ENCODE data around the gene TNFAIP8. TPM values are rescaled to one million over a fixed set of nuclear protein-coding genes. Genes with fewer than 3 reads are reported as not detected.

The TNFAIP8 gene
- total and polyA plus RNA-seq, 2 donors (not counting 1 experiment from before 2014, with no cell fraction given), result 36.7 to 37.7 TPM

- Histone ChIP-seq H4K20me1 (ENCODE audit: control insufficient read depth, extremely low read depth, insufficient read depth, low read length) (no peaks in the 10 kb centered on the region), H3K27me3 (ENCODE audit: control insufficient read depth, insufficient read depth, low read length) (no peaks in the 10 kb centered on the region), H3K4me2 (ENCODE audit: extremely low read depth, insufficient read depth, low read length) (no peak overlapping the region), H3K4me1 (ENCODE audit: control insufficient read depth, extremely low read depth, insufficient read depth, low read length) (peaks cover 2% of the 10 kb centered on the region), H3K36me3 (ENCODE audit: control insufficient read depth, insufficient read depth, low read length) (no peaks in the 10 kb centered on the region), H2AFZ (ENCODE audit: low read length) (no peak overlapping the region), H3K27ac (ENCODE audit: insufficient read depth, low read length) (no peak overlapping the region), H3K9ac (ENCODE audit: insufficient read depth, low read length) (no peak overlapping the region), H3K9me3 (ENCODE audit: control insufficient read depth, insufficient read depth, low read depth, low read length) (no peaks in the 10 kb centered on the region), H3K79me2 (ENCODE audit: control insufficient read depth, insufficient read depth, low read length) (no peaks in the 10 kb centered on the region), H3K4me3 (replicated peaks in 1 of 4; ENCODE audit: control extremely low read depth in 1 of 4, insufficient read depth in 1 of 4, low read depth in 3 of 4, low read length in 4 of 4) (no peak overlapping the region)
- DNase-seq (ENCODE audit: low read depth in 2 of 2), result no peak
- TF ChIP-seq EZH2 (IDR thresholded peaks at IDR 0.05; ENCODE audit: low read length, missing control alignments), result no peak
- TF ChIP-seq, protein P1, sequence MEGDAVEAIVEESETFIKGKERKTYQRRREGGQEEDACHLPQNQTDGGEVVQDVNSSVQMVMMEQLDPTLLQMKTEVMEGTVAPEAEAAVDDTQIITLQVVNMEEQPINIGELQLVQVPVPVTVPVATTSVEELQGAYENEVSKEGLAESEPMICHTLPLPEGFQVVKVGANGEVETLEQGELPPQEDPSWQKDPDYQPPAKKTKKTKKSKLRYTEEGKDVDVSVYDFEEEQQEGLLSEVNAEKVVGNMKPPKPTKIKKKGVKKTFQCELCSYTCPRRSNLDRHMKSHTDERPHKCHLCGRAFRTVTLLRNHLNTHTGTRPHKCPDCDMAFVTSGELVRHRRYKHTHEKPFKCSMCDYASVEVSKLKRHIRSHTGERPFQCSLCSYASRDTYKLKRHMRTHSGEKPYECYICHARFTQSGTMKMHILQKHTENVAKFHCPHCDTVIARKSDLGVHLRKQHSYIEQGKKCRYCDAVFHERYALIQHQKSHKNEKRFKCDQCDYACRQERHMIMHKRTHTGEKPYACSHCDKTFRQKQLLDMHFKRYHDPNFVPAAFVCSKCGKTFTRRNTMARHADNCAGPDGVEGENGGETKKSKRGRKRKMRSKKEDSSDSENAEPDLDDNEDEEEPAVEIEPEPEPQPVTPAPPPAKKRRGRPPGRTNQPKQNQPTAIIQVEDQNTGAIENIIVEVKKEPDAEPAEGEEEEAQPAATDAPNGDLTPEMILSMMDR (conservative IDR thresholded peaks at IDR 0.05 in 1 of 2, IDR thresholded peaks at IDR 0.05 in 1 of 2; ENCODE audit: low read depth in 1 of 2, low read length in 2 of 2), result no peak
Observed at GRCh38 chr5:119332978-119333401, 22.8 kb upstream of the TNFAIP8 start.

- H4K20me1 ChIP-seq (ENCODE audit: control insufficient read depth, extremely low read depth, insufficient read depth, low read length), result no peaks in the 10 kb centered on the region
- H3K36me3 ChIP-seq (ENCODE audit: control insufficient read depth, insufficient read depth, low read length), result no peaks in the 10 kb centered on the region
- no peak overlapping the region for H3K4me2 ChIP-seq (ENCODE audit: extremely low read depth, insufficient read depth, low read length)
- H3K4me3 ChIP-seq (replicated peaks in 1 of 4; ENCODE audit: control extremely low read depth in 1 of 4, insufficient read depth in 1 of 4, low read depth in 3 of 4, low read length in 4 of 4), result no peak overlapping the region
- no peak overlapping the region for H2AFZ ChIP-seq (ENCODE audit: low read length)
- DNase-seq (ENCODE audit: low read depth in 2 of 2), result no peak
- no peak overlapping the region for H3K27ac ChIP-seq (ENCODE audit: insufficient read depth, low read length)
- no peaks in the 10 kb centered on the region for H3K79me2 ChIP-seq (ENCODE audit: control insufficient read depth, insufficient read depth, low read length)
- H3K4me1 ChIP-seq (ENCODE audit: control insufficient read depth, extremely low read depth, insufficient read depth, low read length), result peaks cover 2% of the 10 kb centered on the region
- H3K9ac ChIP-seq (ENCODE audit: insufficient read depth, low read length), result no peak overlapping the region
- no peak for TF ChIP-seq EZH2 (IDR thresholded peaks at IDR 0.05; ENCODE audit: low read length, missing control alignments)
- TF ChIP-seq, protein P1 (conservative IDR thresholded peaks at IDR 0.05 in 1 of 2, IDR thresholded peaks at IDR 0.05 in 1 of 2; ENCODE audit: low read depth in 1 of 2, low read length in 2 of 2), result no peak
- H3K9me3 ChIP-seq (ENCODE audit: control insufficient read depth, insufficient read depth, low read depth, low read length), result no peaks in the 10 kb centered on the region
- H3K27me3 ChIP-seq (ENCODE audit: control insufficient read depth, insufficient read depth, low read length), result no peaks in the 10 kb centered on the region
Observed at GRCh38 chr5:119333421-119333851, 22.4 kb upstream of the TNFAIP8 start.

- no peak overlapping the region for H3K4me2 ChIP-seq (ENCODE audit: extremely low read depth, insufficient read depth, low read length)
- DNase-seq (ENCODE audit: low read depth in 2 of 2), result no peak
Observed at GRCh38 chr5:119335261-119335677, 20.6 kb upstream of the TNFAIP8 start.

More at GRCh38 chr5:119335261-119335677, 20.6 kb upstream of the TNFAIP8 start:
- H3K9ac ChIP-seq (ENCODE audit: insufficient read depth, low read length), result no peak overlapping the region
- H3K79me2 ChIP-seq (ENCODE audit: control insufficient read depth, insufficient read depth, low read length), result no peaks in the 10 kb centered on the region
- peaks cover 2% of the 10 kb centered on the region for H3K4me1 ChIP-seq (ENCODE audit: control insufficient read depth, extremely low read depth, insufficient read depth, low read length)
- TF ChIP-seq EZH2 (IDR thresholded peaks at IDR 0.05; ENCODE audit: low read length, missing control alignments), result no peak
- TF ChIP-seq, protein P1 (conservative IDR thresholded peaks at IDR 0.05 in 1 of 2, IDR thresholded peaks at IDR 0.05 in 1 of 2; ENCODE audit: low read depth in 1 of 2, low read length in 2 of 2), result no peak
- no peak overlapping the region for H2AFZ ChIP-seq (ENCODE audit: low read length)
- no peaks in the 10 kb centered on the region for H4K20me1 ChIP-seq (ENCODE audit: control insufficient read depth, extremely low read depth, insufficient read depth, low read length)
- H3K27ac ChIP-seq (ENCODE audit: insufficient read depth, low read length), result no peak overlapping the region
- no peaks in the 10 kb centered on the region for H3K36me3 ChIP-seq (ENCODE audit: control insufficient read depth, insufficient read depth, low read length)
- H3K27me3 ChIP-seq (ENCODE audit: control insufficient read depth, insufficient read depth, low read length), result no peaks in the 10 kb centered on the region
- no peaks in the 10 kb centered on the region for H3K9me3 ChIP-seq (ENCODE audit: control insufficient read depth, insufficient read depth, low read depth, low read length)
- H3K4me3 ChIP-seq (replicated peaks in 1 of 4; ENCODE audit: control extremely low read depth in 1 of 4, insufficient read depth in 1 of 4, low read depth in 3 of 4, low read length in 4 of 4), result no peak overlapping the region
